Stimulated activated CD4-positive, alpha-beta T cell treated with anti-CD3 and anti-CD28 coated beads, Interleukin-15, amount 100 ng/mL, for 1 hour (primary cell): Measurements from ENCODE around the gene USP22.

Experiments
- DNase-seq, 2 donors: peaks; one replicate each; pipeline ENCODE4 v3.0.0-alpha.2; 2020; ENCODE audit warnings: low read depth in 1 of 2, low spot score in 1 of 2

Gene USP22

DNA sequence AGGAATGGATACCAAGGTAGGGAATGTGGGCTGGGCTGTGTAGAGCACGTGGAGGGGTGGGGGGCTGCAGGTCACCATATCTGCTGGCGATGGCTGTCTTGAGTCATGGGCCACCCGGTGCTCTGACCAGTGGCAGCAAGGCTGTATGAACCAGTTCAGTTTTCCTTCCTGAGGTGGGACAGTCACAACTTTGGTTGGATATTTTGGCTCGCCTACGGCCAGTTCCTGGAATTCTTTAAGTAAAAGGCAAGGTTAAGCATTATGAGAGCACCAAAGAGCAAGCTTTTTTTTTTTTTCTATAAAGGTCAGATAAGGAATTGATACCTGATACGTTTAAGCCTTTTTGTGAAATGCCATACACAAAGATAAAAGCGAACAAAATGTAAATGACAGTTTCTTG lies 81.9 kb downstream of the USP22 start:
- no peak for DNase-seq

DNA sequence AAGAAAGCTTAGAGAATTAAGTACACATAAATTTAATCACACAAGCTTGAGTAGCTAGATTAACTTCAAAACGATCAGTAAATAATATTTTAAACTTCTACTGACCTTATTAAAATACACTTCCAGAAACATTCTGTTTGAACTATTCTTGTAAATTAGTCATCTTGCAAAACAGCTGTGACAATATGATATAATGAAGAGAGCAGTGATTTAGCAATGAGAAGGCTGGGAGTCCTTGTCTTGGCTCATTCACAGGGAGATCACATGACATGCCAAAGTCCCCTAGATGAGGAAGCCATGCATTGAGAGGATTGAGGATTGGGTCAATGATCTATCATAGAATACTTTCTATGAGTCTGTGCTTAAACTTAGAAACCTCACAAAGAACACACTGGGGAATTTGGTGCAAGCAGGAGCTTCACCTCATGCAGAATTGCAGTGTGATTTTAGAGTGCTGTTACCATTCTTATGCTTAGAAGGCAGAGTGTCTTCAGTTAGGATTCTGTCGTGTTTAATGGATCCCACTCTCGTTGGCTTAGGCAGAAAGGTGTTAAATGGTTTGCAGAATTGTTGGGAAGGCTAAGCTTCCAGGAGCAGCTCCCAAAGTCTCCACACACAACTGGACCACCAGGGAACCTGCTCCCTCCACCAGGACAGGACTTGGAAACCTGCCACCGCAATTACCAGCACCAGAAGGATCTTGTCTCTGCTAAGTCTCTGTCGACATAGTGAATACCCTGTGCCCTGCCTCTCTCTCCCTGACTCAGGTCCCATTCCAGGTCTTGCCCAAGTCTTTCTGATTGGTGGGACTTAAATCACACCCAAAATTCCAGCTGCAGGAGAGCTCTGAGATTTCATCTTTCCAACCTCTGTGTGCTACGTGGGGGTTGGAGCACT lies 87.1 kb downstream of the USP22 start:
- no peak for DNase-seq

DNA sequence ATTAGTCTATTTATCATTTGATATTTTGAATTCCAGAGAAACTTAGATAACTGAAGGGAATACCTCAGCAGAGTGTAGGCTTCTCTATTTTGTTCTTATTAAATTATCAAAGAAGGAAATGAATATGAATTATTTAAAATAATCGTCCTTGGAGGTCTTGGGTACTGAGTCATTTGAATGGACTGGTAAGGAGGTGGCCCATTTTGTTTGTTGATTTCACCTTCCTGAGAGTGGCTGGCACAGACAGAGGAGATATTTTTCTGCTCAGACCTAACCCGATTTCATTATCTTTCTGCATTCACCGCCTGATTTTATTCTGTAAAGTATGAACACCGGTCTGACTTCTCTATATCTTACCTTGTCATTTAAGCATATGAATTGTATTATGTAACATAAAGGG lies 88.0 kb downstream of the USP22 start:
- DNase-seq: no peak

DNA sequence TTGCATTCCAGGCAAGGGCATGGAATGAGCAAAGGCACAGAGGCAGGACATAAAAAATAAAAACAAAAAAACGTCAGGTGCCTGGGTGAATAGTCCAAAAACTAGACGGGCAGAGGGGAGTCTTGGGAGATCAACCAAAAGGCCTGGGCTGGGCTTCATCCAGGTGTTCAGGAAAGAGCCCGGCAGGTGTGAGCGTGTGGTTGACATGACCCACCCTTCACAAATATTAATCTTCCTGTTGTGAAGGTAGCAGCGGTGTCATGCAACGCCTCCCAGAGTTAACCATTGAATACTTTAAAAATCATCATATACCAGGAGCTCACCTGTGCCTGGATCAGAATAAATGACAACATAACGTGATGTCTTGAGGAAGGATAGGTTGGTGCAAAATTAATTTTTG lies 90.6 kb downstream of the USP22 start:
- DNase-seq: no peak
